ENCODE results near the gene MKRN2.

DNA sequence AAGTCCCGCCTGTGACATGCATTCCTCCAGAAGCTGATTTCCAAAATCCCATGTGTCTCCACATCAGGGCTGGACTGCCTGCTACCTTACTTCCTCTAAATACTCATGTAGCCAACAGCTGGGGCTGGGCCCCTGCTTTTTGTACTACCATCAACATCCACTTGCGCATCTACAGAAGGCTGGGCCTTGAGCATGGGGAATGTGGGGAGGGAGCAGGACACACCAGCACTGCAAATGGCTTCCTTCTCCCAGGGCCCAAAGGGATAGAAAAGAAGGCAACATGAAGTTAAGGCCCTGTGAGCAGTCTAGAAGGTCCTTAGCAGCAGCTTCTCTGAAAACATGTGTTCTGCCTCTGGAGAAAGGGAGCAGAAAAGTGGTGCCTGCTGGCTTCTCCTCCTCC is 27.2 kb downstream of the MKRN2 start:
- TF ChIP-seq, protein P1, sequence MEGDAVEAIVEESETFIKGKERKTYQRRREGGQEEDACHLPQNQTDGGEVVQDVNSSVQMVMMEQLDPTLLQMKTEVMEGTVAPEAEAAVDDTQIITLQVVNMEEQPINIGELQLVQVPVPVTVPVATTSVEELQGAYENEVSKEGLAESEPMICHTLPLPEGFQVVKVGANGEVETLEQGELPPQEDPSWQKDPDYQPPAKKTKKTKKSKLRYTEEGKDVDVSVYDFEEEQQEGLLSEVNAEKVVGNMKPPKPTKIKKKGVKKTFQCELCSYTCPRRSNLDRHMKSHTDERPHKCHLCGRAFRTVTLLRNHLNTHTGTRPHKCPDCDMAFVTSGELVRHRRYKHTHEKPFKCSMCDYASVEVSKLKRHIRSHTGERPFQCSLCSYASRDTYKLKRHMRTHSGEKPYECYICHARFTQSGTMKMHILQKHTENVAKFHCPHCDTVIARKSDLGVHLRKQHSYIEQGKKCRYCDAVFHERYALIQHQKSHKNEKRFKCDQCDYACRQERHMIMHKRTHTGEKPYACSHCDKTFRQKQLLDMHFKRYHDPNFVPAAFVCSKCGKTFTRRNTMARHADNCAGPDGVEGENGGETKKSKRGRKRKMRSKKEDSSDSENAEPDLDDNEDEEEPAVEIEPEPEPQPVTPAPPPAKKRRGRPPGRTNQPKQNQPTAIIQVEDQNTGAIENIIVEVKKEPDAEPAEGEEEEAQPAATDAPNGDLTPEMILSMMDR (IDR thresholded peaks at IDR 0.05 in 2 of 3, conservative IDR thresholded peaks at IDR 0.05 in 1 of 3; ENCODE audit: insufficient read depth in 2 of 3, low read depth in 1 of 3, low read length in 3 of 3), result no peak
- no peak for TF ChIP-seq L3MBTL2 (IDR thresholded peaks at IDR 0.05)
- no peak for TF ChIP-seq DPF2 (IDR thresholded peaks at IDR 0.05)
- no peak for TF ChIP-seq EZH2 (IDR thresholded peaks at IDR 0.05; ENCODE audit: borderline replicate concordance, low read depth, low read length)
